Activated CD8-positive, alpha-beta memory T cell treated with anti-CD3 and anti-CD28 coated beads for 4 hours (primary cell): ENCODE measurements around the gene PPM1H.
"Not testable (repeated sequence)": the region's sequence is repeated elsewhere in the genome, so short reads cannot be mapped to it uniquely, and the experiment has no call there.

ENCODE experiments used
- DNase-seq, 2 donors: peaks; one replicate each; pipeline ENCODE4 v3.0.0-alpha.2; 2020; ENCODE audit warnings: low read depth in 2 of 2

PPM1H gene

GRCh38 chr12:62909340-62909739 lies 25.6 kb downstream of the PPM1H start:
- no peak for DNase-seq

- no peak for DNase-seq
Observed at GRCh38 chr12:62908674-62909073, 26.3 kb downstream of the PPM1H start.

- no peak for DNase-seq
Observed at GRCh38 chr12:62907561-62907960, 27.4 kb downstream of the PPM1H start.

GRCh38 chr12:62907078-62907477 lies 27.9 kb downstream of the PPM1H start:
- DNase-seq: no peak

GRCh38 chr12:62903151-62903550 lies 31.8 kb downstream of the PPM1H start:
- DNase-seq: no peak

GRCh38 chr12:62900686-62901272 lies 34.2 kb downstream of the PPM1H start:
- DNase-seq: no peak

- no peak for DNase-seq
Observed at GRCh38 chr12:62899568-62900390, 35.2 kb downstream of the PPM1H start.

GRCh38 chr12:62898526-62898925 lies 36.4 kb downstream of the PPM1H start:
- no peak for DNase-seq

GRCh38 chr12:62895351-62895877 lies 39.5 kb downstream of the PPM1H start:
- no peak for DNase-seq

GRCh38 chr12:62893276-62893675 lies 41.7 kb downstream of the PPM1H start:
- DNase-seq: no peak

GRCh38 chr12:62891805-62892549 lies 43.0 kb downstream of the PPM1H start:
- DNase-seq: no peak

GRCh38 chr12:62888454-62889110 lies 46.4 kb downstream of the PPM1H start:
- DNase-seq: no peak

- DNase-seq: no peak
Observed at GRCh38 chr12:62886796-62887195, 48.2 kb downstream of the PPM1H start.

- no peak for DNase-seq
Observed at GRCh38 chr12:62885242-62885641, 49.7 kb downstream of the PPM1H start.

- not testable (repeated sequence) for DNase-seq
Observed at GRCh38 chr12:62884832-62885231, 50.1 kb downstream of the PPM1H start.

- no peak for DNase-seq
Observed at GRCh38 chr12:62882696-62883095, 52.3 kb downstream of the PPM1H start.

GRCh38 chr12:62882140-62882539 lies 52.8 kb downstream of the PPM1H start:
- DNase-seq: no peak

GRCh38 chr12:62879691-62880090 lies 55.3 kb downstream of the PPM1H start:
- DNase-seq: no peak

GRCh38 chr12:62879228-62879627 lies 55.7 kb downstream of the PPM1H start:
- DNase-seq: not testable (repeated sequence)

- DNase-seq: no peak
Observed at GRCh38 chr12:62878211-62878610, 56.7 kb downstream of the PPM1H start.

- no peak for DNase-seq
Observed at GRCh38 chr12:62876938-62877548, 57.9 kb downstream of the PPM1H start.
